ENCODE results near the gene TRPC4AP. TPM values are rescaled to one million over a fixed set of nuclear protein-coding genes. Genes with fewer than 3 reads are reported as not detected.

The TRPC4AP gene
- total and polyA plus RNA-seq, 12 donors = 33.8 to 87.2 (median 78.1) TPM

DNA sequence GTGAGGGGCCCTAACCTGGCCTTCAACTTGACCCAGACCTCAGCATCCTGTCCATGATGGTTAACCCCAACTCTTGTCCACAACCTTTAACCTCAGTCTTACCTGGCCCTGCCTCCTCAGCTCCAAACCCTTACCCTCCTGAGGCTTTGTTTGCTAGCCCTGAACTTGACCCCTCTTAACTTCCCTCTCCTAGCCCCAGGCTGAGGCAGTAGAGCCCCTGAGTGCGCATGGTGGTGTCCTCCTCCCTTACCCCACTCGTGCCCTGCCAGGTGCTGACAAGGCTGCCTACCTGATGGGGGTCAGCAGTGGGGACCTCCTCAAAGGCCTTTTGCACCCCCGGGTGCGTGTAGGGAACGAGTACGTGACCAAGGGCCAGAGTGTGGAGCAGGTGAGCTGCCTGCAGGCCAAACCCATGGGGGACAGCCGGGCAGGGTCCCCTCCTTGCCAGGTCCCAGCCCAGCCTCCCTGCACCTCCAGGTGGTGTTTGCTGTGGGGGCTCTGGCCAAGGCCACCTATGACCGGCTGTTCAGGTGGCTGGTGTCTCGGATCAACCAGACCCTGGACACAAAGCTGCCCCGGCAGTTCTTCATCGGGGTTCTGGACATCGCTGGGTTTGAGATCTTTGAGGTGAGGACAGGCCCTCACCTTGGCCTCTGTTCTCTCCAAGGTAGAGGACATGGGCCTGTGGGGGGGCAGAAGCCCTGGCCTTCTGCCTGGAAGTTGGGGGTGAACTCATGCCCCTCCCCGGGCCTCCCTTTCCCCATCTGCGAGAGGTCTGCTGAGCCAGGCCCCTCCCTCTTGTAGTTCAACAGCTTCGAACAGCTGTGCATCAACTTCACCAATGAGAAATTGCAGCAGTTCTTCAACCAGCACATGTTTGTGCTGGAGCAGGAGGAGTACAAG lies 105.1 kb downstream of the TRPC4AP start:
- H3K4me3 ChIP-seq = no peak overlapping the region
- intact Hi-C loops (cut with DNase I) = no loop called here
- no peaks in the 10 kb centered on the region for H3K36me3 ChIP-seq (replicated peaks in 1 of 2)
- no peaks in the 10 kb centered on the region for H3K9me3 ChIP-seq (replicated peaks in 1 of 3)
- peaks cover 0 to 4% of the 10 kb centered on the region in 2 donors for H3K4me1 ChIP-seq (replicated peaks in 1 of 2)
- TF ChIP-seq POLR2A (IDR thresholded peaks at IDR 0.05) = no peak
- TF ChIP-seq, protein P1, sequence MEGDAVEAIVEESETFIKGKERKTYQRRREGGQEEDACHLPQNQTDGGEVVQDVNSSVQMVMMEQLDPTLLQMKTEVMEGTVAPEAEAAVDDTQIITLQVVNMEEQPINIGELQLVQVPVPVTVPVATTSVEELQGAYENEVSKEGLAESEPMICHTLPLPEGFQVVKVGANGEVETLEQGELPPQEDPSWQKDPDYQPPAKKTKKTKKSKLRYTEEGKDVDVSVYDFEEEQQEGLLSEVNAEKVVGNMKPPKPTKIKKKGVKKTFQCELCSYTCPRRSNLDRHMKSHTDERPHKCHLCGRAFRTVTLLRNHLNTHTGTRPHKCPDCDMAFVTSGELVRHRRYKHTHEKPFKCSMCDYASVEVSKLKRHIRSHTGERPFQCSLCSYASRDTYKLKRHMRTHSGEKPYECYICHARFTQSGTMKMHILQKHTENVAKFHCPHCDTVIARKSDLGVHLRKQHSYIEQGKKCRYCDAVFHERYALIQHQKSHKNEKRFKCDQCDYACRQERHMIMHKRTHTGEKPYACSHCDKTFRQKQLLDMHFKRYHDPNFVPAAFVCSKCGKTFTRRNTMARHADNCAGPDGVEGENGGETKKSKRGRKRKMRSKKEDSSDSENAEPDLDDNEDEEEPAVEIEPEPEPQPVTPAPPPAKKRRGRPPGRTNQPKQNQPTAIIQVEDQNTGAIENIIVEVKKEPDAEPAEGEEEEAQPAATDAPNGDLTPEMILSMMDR (IDR thresholded peaks at IDR 0.05) = no peak
- 59 to 75% (median 68%) methylated on average over 4 to 15 of the region's 15 CpGs for WGBS, 4 donors
- DNase-seq = peak in 2 of 7 donors; percentile 26 to 34
- H3K27me3 ChIP-seq = no peaks in the 10 kb centered on the region
- H3K27ac ChIP-seq = no peak overlapping the region

DNA sequence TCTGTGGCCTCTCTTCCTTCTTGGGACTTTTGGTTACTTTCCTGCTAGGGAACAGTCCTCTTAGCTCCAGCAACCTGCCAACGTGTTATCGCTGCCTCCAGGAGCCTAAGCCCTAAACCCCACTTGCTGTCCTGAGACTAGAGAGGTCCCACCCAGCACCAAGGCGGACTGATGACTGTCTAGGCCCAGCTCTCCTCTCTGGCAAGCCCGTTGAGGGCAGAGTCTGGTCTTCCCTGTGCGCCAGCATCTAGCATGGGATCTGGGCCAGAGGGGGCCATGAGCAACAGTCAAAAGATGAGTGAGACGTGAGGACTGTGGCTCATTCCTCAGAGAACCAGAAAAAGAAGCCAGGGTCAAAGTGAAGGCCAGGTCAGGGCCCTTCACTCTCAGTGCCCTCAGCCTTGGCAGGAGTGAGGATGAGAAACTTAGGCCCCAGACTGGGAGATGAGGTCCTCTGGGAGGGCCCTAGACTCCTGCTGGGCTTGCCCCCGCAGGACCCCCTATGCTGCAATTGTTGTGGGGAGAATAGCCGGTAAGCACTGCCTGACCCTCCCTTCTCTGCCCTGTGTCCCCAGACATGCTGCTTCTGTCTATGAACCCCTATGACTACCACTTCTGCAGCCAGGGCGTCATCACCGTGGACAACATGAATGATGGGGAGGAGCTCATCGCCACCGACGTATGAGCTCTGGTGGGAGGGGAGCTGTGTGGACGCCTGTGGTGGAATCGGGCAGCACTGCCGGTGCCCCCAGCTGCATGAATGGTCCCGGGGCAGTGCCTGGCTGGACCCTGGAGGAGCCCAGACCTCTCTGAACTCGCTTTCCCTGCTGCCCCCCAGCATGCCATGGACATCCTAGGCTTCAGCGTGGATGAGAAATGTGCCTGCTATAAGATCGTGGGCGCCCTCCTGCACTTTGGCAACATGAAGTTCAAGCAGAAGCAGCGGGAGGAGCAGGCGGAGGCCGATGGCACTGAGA lies 106.0 kb downstream of the TRPC4AP start:
- WGBS, 4 donors = 60 to 76% (median 73%) methylated on average over 7 to 24 of the region's 24 CpGs
- DNase-seq = peak in 2 of 7 donors; percentile 25 to 26
- no peak overlapping the region for H3K4me3 ChIP-seq
- no peaks in the 10 kb centered on the region for H3K9me3 ChIP-seq (replicated peaks in 1 of 3)
- H3K27ac ChIP-seq = no peak overlapping the region
- intact Hi-C loops (cut with DNase I) = no loop called here
- TF ChIP-seq, protein P1 (IDR thresholded peaks at IDR 0.05) = no peak
- no peak for TF ChIP-seq POLR2A (IDR thresholded peaks at IDR 0.05)
- peaks cover 0 to 4% of the 10 kb centered on the region in 2 donors for H3K4me1 ChIP-seq (replicated peaks in 1 of 2)
- H3K27me3 ChIP-seq = no peaks in the 10 kb centered on the region
- H3K36me3 ChIP-seq (replicated peaks in 1 of 2) = no peaks in the 10 kb centered on the region

DNA sequence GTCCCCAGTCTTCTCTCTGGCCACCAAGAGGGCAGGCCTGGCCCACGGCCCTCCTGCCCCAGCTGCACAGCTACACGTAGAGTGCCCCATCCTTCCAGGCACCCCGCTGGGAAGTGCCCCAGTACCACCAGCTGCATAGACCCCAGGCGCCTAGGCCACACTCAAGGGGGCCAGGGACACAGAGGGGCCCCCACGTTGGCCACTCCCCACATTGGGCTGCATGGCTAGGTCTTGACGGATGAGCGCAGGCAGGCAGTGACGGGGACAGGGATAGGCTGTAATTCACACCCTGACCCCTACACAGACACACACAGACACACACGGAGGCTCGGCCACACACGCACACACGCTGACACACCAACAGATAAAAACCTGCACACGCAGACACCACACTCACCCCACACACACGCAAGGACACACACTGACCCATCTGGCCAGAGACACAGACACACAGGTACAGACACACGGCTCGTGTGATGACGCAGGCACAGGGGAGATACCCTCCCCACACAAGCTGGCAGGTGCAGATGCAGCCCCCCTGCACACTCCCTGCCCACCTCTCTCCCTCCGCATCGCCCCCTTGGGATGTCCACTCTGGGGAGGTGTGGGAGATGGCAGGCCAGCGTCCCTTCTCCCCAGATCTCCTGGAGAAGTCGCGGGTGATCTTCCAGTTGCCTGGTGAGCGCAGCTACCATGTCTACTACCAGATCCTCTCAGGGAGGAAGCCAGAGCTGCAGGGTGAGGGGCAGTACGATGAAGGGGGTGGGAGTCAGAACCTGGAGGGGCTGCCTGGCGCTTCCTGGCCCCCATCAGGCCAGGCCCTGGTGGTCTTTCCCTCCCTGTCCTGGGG lies 106.9 kb downstream of the TRPC4AP start:
- 68 to 75% (median 70%) methylated on average over 17 to 25 of the region's 25 CpGs for WGBS, 4 donors
- no peaks in the 10 kb centered on the region for H3K9me3 ChIP-seq (replicated peaks in 1 of 3)
- H3K36me3 ChIP-seq (replicated peaks in 1 of 2) = no peaks in the 10 kb centered on the region
- H3K4me1 ChIP-seq (replicated peaks in 1 of 2) = peaks cover 0 to 4% of the 10 kb centered on the region in 2 donors
- peak in 1 of 7 donors; percentile 24 for DNase-seq
- H3K27me3 ChIP-seq = no peaks in the 10 kb centered on the region
- TF ChIP-seq POLR2A (IDR thresholded peaks at IDR 0.05) = no peak
- TF ChIP-seq, protein P1 (IDR thresholded peaks at IDR 0.05) = no peak
- intact Hi-C loops (cut with DNase I) = no loop called here
- no peak overlapping the region for H3K4me3 ChIP-seq
- no peak overlapping the region for H3K27ac ChIP-seq
